ENCODE data around the gene ASB6. TPM values are rescaled to one million over a fixed set of nuclear protein-coding genes. Genes with fewer than 3 reads are reported as not detected.

ASB6 gene
- total RNA-seq, 1 experiment from 2014 or later: 14.2 TPM

DNA sequence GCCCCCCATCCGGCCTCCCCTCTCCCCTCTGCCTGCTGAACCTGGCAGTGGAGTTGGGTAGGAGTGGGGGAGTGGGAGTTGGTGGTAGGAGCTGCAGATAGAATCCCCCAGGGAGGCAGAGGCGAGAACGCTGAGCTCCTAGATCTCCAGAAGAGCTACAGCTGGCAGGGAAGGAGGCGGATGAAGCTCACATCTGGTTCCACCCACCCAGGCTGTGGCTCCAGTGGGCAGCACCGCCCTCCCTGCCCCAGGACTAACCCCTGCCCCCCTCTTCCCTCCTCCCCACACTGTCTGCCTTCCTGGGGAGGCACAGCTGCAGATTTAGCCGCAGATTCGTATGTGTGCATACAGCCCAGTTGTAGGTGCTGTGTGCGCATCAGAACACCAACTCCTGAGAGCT is 55.3 kb downstream of the ASB6 start:
- in situ Hi-C loops (cut with HindIII; ENCODE audit: low pct_unique_long_range_greater_than_20kb, low sequenced_read_pairs): no loop called here
- DNase-seq (ENCODE audit: low read depth, low spot score): no peak

DNA sequence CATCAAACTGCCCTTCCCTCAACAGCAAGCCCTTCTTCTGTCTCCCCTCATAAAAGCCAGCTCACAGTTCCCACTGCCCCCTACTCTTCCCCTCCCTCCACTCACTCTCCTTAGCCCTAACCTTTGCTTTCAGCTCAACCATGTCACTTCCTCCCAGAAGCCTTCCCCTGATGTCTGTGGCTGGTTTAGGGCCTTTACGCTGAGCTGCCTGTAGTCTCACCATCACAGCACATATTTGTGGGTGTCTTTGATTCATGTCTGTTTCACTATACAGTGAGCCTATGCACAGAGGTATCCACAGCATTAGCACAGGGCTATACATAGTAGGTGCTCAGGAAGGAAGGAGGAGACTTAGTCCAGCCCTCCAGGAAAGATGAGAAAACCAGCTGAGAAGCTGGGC is 55.7 kb downstream of the ASB6 start:
- DNase-seq (ENCODE audit: low read depth, low spot score): no peak
- in situ Hi-C loops (cut with HindIII; ENCODE audit: low pct_unique_long_range_greater_than_20kb, low sequenced_read_pairs): no loop called here

DNA sequence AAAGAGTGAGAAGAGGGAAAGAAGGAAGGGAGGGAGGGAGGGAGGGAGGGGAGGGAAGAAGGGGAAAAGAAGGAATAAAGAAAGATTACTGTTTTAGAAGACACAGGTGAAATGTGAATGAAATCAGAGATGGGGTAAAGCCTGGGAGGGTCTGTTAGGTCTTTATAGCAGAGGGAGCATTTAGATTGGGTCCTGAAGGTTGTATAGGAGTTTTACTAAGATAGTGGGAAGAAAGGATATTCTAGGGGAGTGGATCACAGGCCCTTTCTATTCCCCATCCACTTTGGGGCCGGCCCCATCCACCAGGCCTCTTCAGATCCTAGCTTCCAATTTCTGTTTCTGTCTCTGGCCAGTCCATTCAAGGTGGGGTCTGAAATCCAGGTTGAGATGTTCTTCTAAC is 56.6 kb downstream of the ASB6 start:
- no peak for DNase-seq (ENCODE audit: low read depth, low spot score)
- in situ Hi-C loops (cut with HindIII; ENCODE audit: low pct_unique_long_range_greater_than_20kb, low sequenced_read_pairs): no loop called here

Other genes with a start within 250 kb of the ASB6 start
- gene C9orf50, start 21.1 kb downstream of the ASB6 start, total RNA-seq (2014; rRNA removed; shearing (Covaris generic)): not detected in 2 replicates
- gene NTMT1, start 16.0 kb downstream of the ASB6 start, total RNA-seq (2014; rRNA removed; shearing (Covaris generic)): 35.7 and 41.0 TPM in 2 replicates
- gene PRRX2, start 23.5 kb upstream of the ASB6 start, total RNA-seq (2014; rRNA removed; shearing (Covaris generic)): 0.29 and 0.40 TPM in 2 replicates
- 4.8 and 5.1 TPM in 2 replicates for gene PTGES, start 110.9 kb upstream of the ASB6 start, total RNA-seq (2014; rRNA removed; shearing (Covaris generic))
- gene TOR1B, start 161.0 kb upstream of the ASB6 start, total RNA-seq (2014; rRNA removed; shearing (Covaris generic)): 26.5 and 33.2 TPM in 2 replicates
- 23.7 and 24.7 TPM in 2 replicates for gene TOR1A, start 182.0 kb upstream of the ASB6 start, total RNA-seq (2014; rRNA removed; shearing (Covaris generic))
- gene C9orf78, start 193.1 kb upstream of the ASB6 start, total RNA-seq (2014; rRNA removed; shearing (Covaris generic)): 70.8 and 77.7 TPM in 2 replicates
- 3.7 and 4.9 TPM in 2 replicates for gene USP20, start 193.3 kb upstream of the ASB6 start, total RNA-seq (2014; rRNA removed; shearing (Covaris generic))